H7 (cell line): ENCODE measurements around the gene EGF. TPM values are rescaled to one million over a fixed set of nuclear protein-coding genes. Genes with fewer than 3 reads are reported as not detected.

Experiments
- DNase-seq: peaks from one replicate; pipeline ENCODE4 v3.0.0; 2012
- H3K27me3 ChIP-seq: 2 replicates; pipeline ENCODE4 v1.6.0; 2011; ENCODE audit warnings: mild to moderate bottlenecking, low read length; ENCODE audit not compliant: control insufficient read depth, insufficient read depth
- H3K36me3 ChIP-seq: replicated peaks from 2 replicates; pipeline ENCODE4 v1.5.1; 2011; ENCODE audit warnings: low read length; ENCODE audit not compliant: control insufficient read depth, insufficient read depth
- H3K4me3 ChIP-seq: 2 replicates; pipeline ENCODE4 v1.5.1; 2011; ENCODE audit warnings: low read depth, mild to moderate bottlenecking, control low read depth, low read length, moderate library complexity; ENCODE audit not compliant: insufficient read depth
- total RNA-seq: library from RNA; depleted of rRNA; stranded (reverse); fragments of >200 nt; shearing (Covaris generic); gene quantifications from 2 replicates; pipeline ENCODE4 v1.2.3, GENCODE V29; 2014

EGF gene
- total RNA-seq, 1 experiment from 2014 or later = 5.3 TPM

- no peak overlapping the region for H3K4me3 ChIP-seq
- DNase-seq = no peak
- H3K27me3 ChIP-seq = no peaks in the 10 kb centered on the region
- H3K36me3 ChIP-seq = no peaks in the 10 kb centered on the region
These were observed 49.7 kb downstream of the EGF start for GRCh38 chr4:109962401-109962800.

- no peak for DNase-seq
- Histone ChIP-seq H3K36me3 (no peaks in the 10 kb centered on the region), H3K4me3 (no peak overlapping the region), H3K27me3 (no peaks in the 10 kb centered on the region)
These were observed 54.3 kb downstream of the EGF start for GRCh38 chr4:109966891-109967481.

GRCh38 chr4:109967798-109968520 is 55.3 kb downstream of the EGF start:
- Histone ChIP-seq H3K27me3 (no peaks in the 10 kb centered on the region), H3K36me3 (no peaks in the 10 kb centered on the region), H3K4me3 (no peak overlapping the region)
- DNase-seq = no peak

GRCh38 chr4:109969087-109969486 is 56.4 kb downstream of the EGF start:
- H3K36me3 ChIP-seq = no peaks in the 10 kb centered on the region
- no peak for DNase-seq
- no peak overlapping the region for H3K4me3 ChIP-seq
- H3K27me3 ChIP-seq = no peaks in the 10 kb centered on the region

GRCh38 chr4:109969919-109970318 is 57.2 kb downstream of the EGF start:
- Histone ChIP-seq H3K27me3 (no peaks in the 10 kb centered on the region), H3K36me3 (no peaks in the 10 kb centered on the region), H3K4me3 (no peak overlapping the region)
- DNase-seq = no peak

GRCh38 chr4:109972786-109973528 is 60.3 kb downstream of the EGF start:
- H3K4me3 ChIP-seq = no peak overlapping the region
- DNase-seq = peak; percentile 21
- H3K27me3 ChIP-seq = no peaks in the 10 kb centered on the region
- H3K36me3 ChIP-seq = no peaks in the 10 kb centered on the region

GRCh38 chr4:109973529-109973905 is 60.8 kb downstream of the EGF start:
- Histone ChIP-seq H3K27me3 (no peaks in the 10 kb centered on the region), H3K36me3 (no peaks in the 10 kb centered on the region), H3K4me3 (no peak overlapping the region)
- DNase-seq = peak; percentile 18

GRCh38 chr4:109976189-109976588 is 63.5 kb downstream of the EGF start:
- H3K36me3 ChIP-seq = no peaks in the 10 kb centered on the region
- H3K27me3 ChIP-seq = no peaks in the 10 kb centered on the region
- DNase-seq = no peak
- no peak overlapping the region for H3K4me3 ChIP-seq

GRCh38 chr4:109977854-109978501 is 65.3 kb downstream of the EGF start:
- DNase-seq = no peak
- no peak overlapping the region for H3K4me3 ChIP-seq

GRCh38 chr4:109978704-109979454 is 66.2 kb downstream of the EGF start:
- Histone ChIP-seq H3K27me3 (no peaks in the 10 kb centered on the region), H3K36me3 (no peaks in the 10 kb centered on the region), H3K4me3 (no peak overlapping the region)
- no peak for DNase-seq

More at GRCh38 chr4:109977854-109978501, 65.3 kb downstream of the EGF start:
- H3K36me3 ChIP-seq = no peaks in the 10 kb centered on the region
- H3K27me3 ChIP-seq = no peaks in the 10 kb centered on the region

GRCh38 chr4:109979920-109980717 is 67.4 kb downstream of the EGF start:
- H3K27me3 ChIP-seq = no peaks in the 10 kb centered on the region
- DNase-seq = no peak
- H3K36me3 ChIP-seq = no peaks in the 10 kb centered on the region
- H3K4me3 ChIP-seq = no peak overlapping the region

GRCh38 chr4:109981936-109982335 is 69.3 kb downstream of the EGF start:
- no peak for DNase-seq
- H3K36me3 ChIP-seq = no peaks in the 10 kb centered on the region
- H3K4me3 ChIP-seq = no peak overlapping the region
- H3K27me3 ChIP-seq = no peaks in the 10 kb centered on the region

GRCh38 chr4:109982521-109982920 is 69.8 kb downstream of the EGF start:
- H3K27me3 ChIP-seq = no peaks in the 10 kb centered on the region
- no peaks in the 10 kb centered on the region for H3K36me3 ChIP-seq
- H3K4me3 ChIP-seq = no peak overlapping the region

More at GRCh38 chr4:109982521-109982920, 69.8 kb downstream of the EGF start:
- no peak for DNase-seq
